Prostate gland (tissue), 2 donors: Measurements from ENCODE around the gene ZCCHC2. TPM values are rescaled to one million over a fixed set of nuclear protein-coding genes. Genes with fewer than 3 reads are reported as not detected.
A peak's percentile ranks its signal among the peaks of the same experiment; 100 is the strongest.

Source experiments
- DNase-seq: peaks from one replicate; pipeline ENCODE4 v3.0.0-alpha.2; 2019; ENCODE audit warnings: low spot score
- H3K27ac ChIP-seq, 2 donors: fragments of 200-600 bp; sonication (generic); 2 replicates each; pipeline ENCODE4 v1.5.1; 2017 to 2019
- H3K27me3 ChIP-seq: fragments of 200-600 bp; sonication (generic); replicated peaks from 2 replicates; pipeline ENCODE4 v1.5.1; 2019; ENCODE audit not compliant: insufficient read depth
- H3K36me3 ChIP-seq, 2 donors: fragments of 200-600 bp; sonication (generic); 1 replicate in 1 of 2; 2 replicates in 1 of 2; pipeline versions ENCODE4 v1.5.1 to v1.8.1; 2017 to 2019
- H3K4me1 ChIP-seq: fragments of 200-600 bp; sonication (generic); replicated peaks from 2 replicates; pipeline ENCODE4 v1.5.1; 2019
- H3K4me3 ChIP-seq, 2 donors: fragments of 200-600 bp; sonication (generic); 2 replicates each; pipeline ENCODE4 v1.5.1; 2017 to 2019
- H3K9me3 ChIP-seq: fragments of 200-600 bp; sonication (generic); 2 replicates; pipeline ENCODE4 v1.5.1; 2017
- POLR2A ChIP-seq: fragments of 450-650 bp; IDR thresholded peaks from one replicate; pipeline ENCODE4 v1.6.1; 2016; ENCODE audit warnings: antibody characterized with exemption, mild to moderate bottlenecking
- POLR2AphosphoS5 ChIP-seq: sonication (generic); formaldehyde crosslinking; IDR thresholded peaks from one replicate; pipeline ENCODE4 v1.6.1; 2017; ENCODE audit warnings: antibody characterized with exemption
- WGBS: methylation state at CpG from one replicate; pipeline ENCODE4 v1.1.5; 2018; 5-methylcytosine and 5-hydroxymethylcytosine counted together
- intact Hi-C: fragments of 100-400 bp; cut with DNase I; formaldehyde crosslinking; loops from one replicate; pipeline ENCODE4 v1.14.2; 2022
- total RNA-seq, 2 donors: library from RNA; depleted of rRNA; stranded (reverse); fragments of >200 nt; gene quantifications; one replicate each; pipeline ENCODE4 v1.1.0, GENCODE V29; 2016
- TF ChIP-seq, protein P1 (sequence below), 4 experiments: fragments of 200-600 bp in 2 of 4; fragments of 450-650 bp in 2 of 4; sonication (generic) in 2 of 4; IDR thresholded peaks; 1 replicate in 3 of 4; 2 replicates in 1 of 4; pipeline ENCODE4 v1.5.1; 2016 to 2019; ENCODE audit warnings: antibody characterized with exemption in 4 of 4, mild to moderate bottlenecking in 2 of 4, moderate library complexity in 2 of 4

ZCCHC2 gene
- total RNA-seq, 2 donors from 2014 or later = 18.7 to 39.4 TPM

DNA sequence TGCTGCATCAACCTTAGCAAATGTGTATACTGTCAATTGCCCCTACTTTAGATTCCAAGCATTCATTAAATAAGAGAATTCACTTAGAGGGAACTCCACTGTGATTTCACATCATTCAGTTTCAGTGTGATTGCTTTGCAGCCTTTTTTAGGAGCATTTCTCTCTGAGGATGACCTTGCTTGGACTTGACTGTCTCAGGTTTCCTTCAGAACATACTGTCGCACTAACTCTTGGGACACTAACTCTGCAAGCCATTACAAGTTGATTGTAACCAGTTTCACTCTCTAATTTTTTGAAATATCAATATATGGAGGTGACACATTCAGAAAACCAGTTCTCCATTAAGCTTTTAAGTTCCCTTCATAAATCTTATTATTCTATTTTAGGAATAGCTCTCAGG is 6.6 kb upstream of the ZCCHC2 start:
- no peaks in the 10 kb centered on the region for H3K27me3 ChIP-seq
- WGBS = 33% methylated on average over 1 of the region's 1 CpG
- DNase-seq = no peak
- no peaks in the 10 kb centered on the region for H3K9me3 ChIP-seq
- H3K27ac ChIP-seq = peak overlapping the region in 1 of 2 donors; percentile 57
- no peaks in the 10 kb centered on the region for H3K4me1 ChIP-seq
- no peak overlapping the region for H3K4me3 ChIP-seq
- intact Hi-C loops = no loop called here
- H3K36me3 ChIP-seq = no peaks in the 10 kb centered on the region
- TF ChIP-seq, protein P1, sequence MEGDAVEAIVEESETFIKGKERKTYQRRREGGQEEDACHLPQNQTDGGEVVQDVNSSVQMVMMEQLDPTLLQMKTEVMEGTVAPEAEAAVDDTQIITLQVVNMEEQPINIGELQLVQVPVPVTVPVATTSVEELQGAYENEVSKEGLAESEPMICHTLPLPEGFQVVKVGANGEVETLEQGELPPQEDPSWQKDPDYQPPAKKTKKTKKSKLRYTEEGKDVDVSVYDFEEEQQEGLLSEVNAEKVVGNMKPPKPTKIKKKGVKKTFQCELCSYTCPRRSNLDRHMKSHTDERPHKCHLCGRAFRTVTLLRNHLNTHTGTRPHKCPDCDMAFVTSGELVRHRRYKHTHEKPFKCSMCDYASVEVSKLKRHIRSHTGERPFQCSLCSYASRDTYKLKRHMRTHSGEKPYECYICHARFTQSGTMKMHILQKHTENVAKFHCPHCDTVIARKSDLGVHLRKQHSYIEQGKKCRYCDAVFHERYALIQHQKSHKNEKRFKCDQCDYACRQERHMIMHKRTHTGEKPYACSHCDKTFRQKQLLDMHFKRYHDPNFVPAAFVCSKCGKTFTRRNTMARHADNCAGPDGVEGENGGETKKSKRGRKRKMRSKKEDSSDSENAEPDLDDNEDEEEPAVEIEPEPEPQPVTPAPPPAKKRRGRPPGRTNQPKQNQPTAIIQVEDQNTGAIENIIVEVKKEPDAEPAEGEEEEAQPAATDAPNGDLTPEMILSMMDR (IDR thresholded peaks at IDR 0.05) = no peak
- no peak for TF ChIP-seq POLR2A
- TF ChIP-seq POLR2AphosphoS5 = no peak

DNA sequence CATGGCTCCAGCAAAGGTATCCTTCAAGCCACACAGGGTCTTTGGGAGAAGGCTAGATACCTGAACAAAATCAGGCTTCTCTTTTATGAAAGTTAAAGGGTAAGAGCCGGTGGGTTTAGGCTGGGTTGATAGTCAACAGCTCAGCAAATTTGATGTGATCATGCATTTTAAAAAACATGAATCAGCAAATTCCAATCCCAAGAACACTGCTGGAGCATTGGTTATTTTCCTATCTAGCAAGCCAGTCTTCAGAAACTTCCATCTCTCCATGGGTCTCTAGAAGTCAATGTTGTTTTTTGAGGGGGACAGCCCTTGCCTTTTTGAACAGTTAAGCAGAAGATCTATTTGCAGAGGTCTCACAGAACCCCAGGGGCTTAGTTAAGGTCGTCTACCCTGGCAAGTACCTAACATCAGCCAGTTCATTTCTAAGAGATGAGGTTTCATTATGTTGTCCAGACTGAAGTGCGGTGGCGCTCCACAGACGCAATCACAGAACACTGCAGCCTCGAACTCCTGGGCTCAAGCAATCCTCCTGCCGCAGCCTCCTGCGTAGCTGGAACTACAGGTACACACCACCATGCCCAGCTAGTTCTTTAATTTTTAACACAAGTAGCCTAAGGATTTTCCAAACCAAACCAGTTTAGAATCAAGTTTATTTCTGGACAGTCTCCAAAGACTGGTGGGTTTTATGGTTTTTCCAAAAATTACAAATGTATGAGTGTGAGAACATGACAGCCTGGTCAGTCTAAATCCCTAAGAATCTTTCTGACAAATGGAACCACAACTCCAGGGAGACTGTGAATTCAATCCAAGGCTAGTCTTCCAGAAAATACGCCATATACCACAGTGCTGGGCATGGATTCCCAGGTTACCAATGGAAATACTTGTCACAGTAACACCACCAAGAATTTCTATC is 4.1 kb upstream of the ZCCHC2 start:
- intact Hi-C loops = no loop called here
- no peak for DNase-seq
- WGBS = 95% methylated on average over 9 of the region's 9 CpGs
- no peak for TF ChIP-seq POLR2A
- TF ChIP-seq, protein P1 (IDR thresholded peaks at IDR 0.05) = no peak
- TF ChIP-seq POLR2AphosphoS5 = no peak
- no peaks in the 10 kb centered on the region for H3K4me1 ChIP-seq
- H3K4me3 ChIP-seq = no peak overlapping the region
- no peaks in the 10 kb centered on the region for H3K9me3 ChIP-seq
- no peaks in the 10 kb centered on the region for H3K27me3 ChIP-seq
- no peak overlapping the region for H3K27ac ChIP-seq
- H3K36me3 ChIP-seq = no peaks in the 10 kb centered on the region

DNA sequence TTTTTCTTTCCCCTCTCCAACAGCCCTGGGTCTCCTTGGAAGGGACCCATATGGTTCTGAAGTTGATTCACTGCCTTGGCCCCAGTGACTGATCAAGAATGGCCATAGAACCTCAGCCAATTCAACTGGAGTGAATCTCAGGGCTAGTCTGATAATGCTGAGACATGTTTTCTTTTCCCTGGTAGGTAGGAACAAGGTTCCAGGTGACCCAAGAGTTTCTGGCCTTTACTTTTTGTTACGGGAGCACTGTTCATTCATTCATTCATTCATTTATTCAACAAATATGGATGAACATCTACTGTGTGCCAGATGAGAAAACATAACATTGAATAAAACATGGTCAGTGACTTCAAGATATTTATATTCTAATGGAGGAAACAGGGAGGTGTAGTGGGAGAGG is 3.1 kb upstream of the ZCCHC2 start:
- WGBS = 94% methylated on average over 1 of the region's 1 CpG
- TF ChIP-seq POLR2A = no peak
- TF ChIP-seq POLR2AphosphoS5 = no peak
- TF ChIP-seq, protein P1 (IDR thresholded peaks at IDR 0.05) = no peak
- no peaks in the 10 kb centered on the region for H3K9me3 ChIP-seq
- H3K36me3 ChIP-seq = no peaks in the 10 kb centered on the region
- no peak overlapping the region for H3K27ac ChIP-seq
- DNase-seq = no peak
- H3K4me1 ChIP-seq = no peaks in the 10 kb centered on the region
- intact Hi-C loops = loop anchor here (5.0 to 10.0 kb wide), 4 partner anchors 63 to 905 kb away; partner anchors contain the start of genes PIGN, RELCH and VPS4B
- no peak overlapping the region for H3K4me3 ChIP-seq
- H3K27me3 ChIP-seq = no peaks in the 10 kb centered on the region

DNA sequence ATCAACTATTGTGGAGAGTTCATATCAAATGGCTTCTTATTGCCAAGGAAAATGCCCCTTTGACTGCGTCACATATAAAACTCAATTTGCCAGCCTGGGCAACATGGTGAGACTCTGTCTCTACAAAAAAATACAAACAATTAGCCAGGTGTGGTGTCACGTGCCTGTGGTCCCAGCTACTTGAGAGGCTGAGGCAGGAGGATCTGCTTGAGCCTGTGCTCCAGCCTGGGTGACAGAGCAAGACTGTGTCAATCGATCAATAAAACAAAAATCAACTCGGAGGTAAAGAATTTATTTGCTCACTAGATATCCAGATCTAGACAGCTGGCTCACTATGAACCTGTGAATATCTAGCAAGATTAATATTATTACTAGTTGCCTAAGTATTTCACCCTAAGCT is 1.7 kb upstream of the ZCCHC2 start:
- H3K36me3 ChIP-seq = no peaks in the 10 kb centered on the region
- WGBS = 74% methylated on average over 4 of the region's 4 CpGs
- no peaks in the 10 kb centered on the region for H3K4me1 ChIP-seq
- peak overlapping the region; percentile 98 for H3K27ac ChIP-seq
- H3K27me3 ChIP-seq = no peaks in the 10 kb centered on the region
- intact Hi-C loops = loop anchor here (5.0 to 10.0 kb wide), 4 partner anchors 61 to 904 kb away; partner anchors contain the start of genes PIGN, RELCH and VPS4B
- TF ChIP-seq POLR2A (no peak), POLR2AphosphoS5 (no peak)
- TF ChIP-seq, protein P1 (IDR thresholded peaks at IDR 0.05) = no peak
- no peak for DNase-seq
- peak overlapping the region in 1 of 2 donors; percentile 85 for H3K4me3 ChIP-seq
- H3K9me3 ChIP-seq = no peaks in the 10 kb centered on the region
